Osteoblast (primary cell): ENCODE results near the gene TRAPPC11. TPM values are rescaled to one million over a fixed set of nuclear protein-coding genes. Genes with fewer than 3 reads are reported as not detected.

Experiments
- DNase-seq: peaks from one replicate; pipeline ENCODE4 v3.0.0; 2011; ENCODE audit warnings: low spot score, mixed read lengths; ENCODE audit not compliant: insufficient read length; ENCODE audit errors: missing footprints
- H2AFZ ChIP-seq: 2 replicates; pipeline ENCODE4 v1.6.0; 2011; ENCODE audit warnings: mild to moderate bottlenecking, low read length
- H3K27ac ChIP-seq: 2 replicates; pipeline ENCODE4 v1.5.1; 2011; ENCODE audit warnings: mild to moderate bottlenecking, low read depth, low read length, moderate library complexity
- H3K27me3 ChIP-seq: 2 replicates; pipeline ENCODE4 v1.6.0; 2012; ENCODE audit warnings: mild to moderate bottlenecking, control low read depth, inconsistent platforms, low read length, moderate library complexity; ENCODE audit not compliant: insufficient read depth
- H3K36me3 ChIP-seq: 2 replicates; pipeline ENCODE4 v1.5.1; 2011; ENCODE audit warnings: mild to moderate bottlenecking, low read length, control low read depth, moderate library complexity; ENCODE audit not compliant: insufficient read depth
- H3K4me1 ChIP-seq: 2 replicates; pipeline ENCODE4 v1.5.1; 2011; ENCODE audit warnings: mild to moderate bottlenecking, low read length, control low read depth, moderate library complexity; ENCODE audit not compliant: insufficient read depth
- H3K4me2 ChIP-seq: 2 replicates; pipeline ENCODE4 v1.6.0; 2011; ENCODE audit warnings: mild to moderate bottlenecking, low read length; ENCODE audit not compliant: insufficient read depth
- H3K4me3 ChIP-seq: fragments of 200-600 bp; sonication (generic); 3 replicates; pipeline ENCODE4 v1.5.1; 2012; ENCODE audit warnings: mild to moderate bottlenecking, low read length, inconsistent platforms; ENCODE audit not compliant: insufficient read depth
- H3K79me2 ChIP-seq: 2 replicates; pipeline ENCODE4 v1.6.0; 2012; ENCODE audit warnings: mild to moderate bottlenecking, low read length, control low read depth, inconsistent platforms; ENCODE audit not compliant: insufficient read depth
- H3K9me3 ChIP-seq: 2 replicates; pipeline ENCODE4 v1.5.1; 2011; ENCODE audit warnings: low read depth, low read length, control low read depth
- H4K20me1 ChIP-seq: 2 replicates; pipeline ENCODE4 v1.6.0; 2012; ENCODE audit warnings: mild to moderate bottlenecking, low read length, control low read depth; ENCODE audit not compliant: insufficient read depth
- total RNA-seq: library from RNA; depleted of rRNA; stranded (reverse); fragments of >200 nt; gene quantifications from 2 replicates; pipeline ENCODE4 v1.2.3, GENCODE V29; 2012
- TF ChIP-seq, protein P1 (sequence below): IDR thresholded peaks from 2 replicates; pipeline ENCODE4 v1.5.1; 2011; ENCODE audit warnings: mild to moderate bottlenecking, low read depth, low read length, moderate library complexity; ENCODE audit errors: extremely low read depth

TRAPPC11 gene
- total RNA-seq, 1 donor, result 58.3 TPM

DNA sequence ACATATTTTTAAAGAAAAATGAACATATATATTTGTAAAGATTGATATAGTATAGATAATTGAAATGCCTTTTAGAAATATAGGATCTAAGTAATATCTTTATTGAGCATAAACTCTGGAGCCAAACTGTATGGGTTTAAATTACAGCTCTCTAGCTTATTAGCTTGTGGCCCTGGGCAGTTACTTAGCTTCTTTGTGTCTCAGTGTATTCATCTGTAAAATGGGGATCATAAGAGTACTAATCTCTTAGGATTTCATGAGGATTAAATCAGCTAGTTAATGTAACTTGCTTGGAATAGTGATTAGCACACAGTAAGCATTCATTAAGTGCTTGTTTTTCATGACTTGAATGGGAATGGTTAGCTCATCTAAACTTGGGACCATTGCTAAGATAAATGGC lies 32.8 kb downstream of the TRAPPC11 start:
- Histone ChIP-seq H3K27ac (no peak overlapping the region), H2AFZ (no peak overlapping the region), H3K27me3 (no peaks in the 10 kb centered on the region), H3K79me2 (no peaks in the 10 kb centered on the region), H3K9me3 (no peaks in the 10 kb centered on the region), H3K4me1 (no peaks in the 10 kb centered on the region), H3K36me3 (peaks cover 77% of the 10 kb centered on the region), H4K20me1 (no peaks in the 10 kb centered on the region), H3K4me2 (no peak overlapping the region), H3K4me3 (no peak overlapping the region)
- DNase-seq, result no peak
- TF ChIP-seq, protein P1, sequence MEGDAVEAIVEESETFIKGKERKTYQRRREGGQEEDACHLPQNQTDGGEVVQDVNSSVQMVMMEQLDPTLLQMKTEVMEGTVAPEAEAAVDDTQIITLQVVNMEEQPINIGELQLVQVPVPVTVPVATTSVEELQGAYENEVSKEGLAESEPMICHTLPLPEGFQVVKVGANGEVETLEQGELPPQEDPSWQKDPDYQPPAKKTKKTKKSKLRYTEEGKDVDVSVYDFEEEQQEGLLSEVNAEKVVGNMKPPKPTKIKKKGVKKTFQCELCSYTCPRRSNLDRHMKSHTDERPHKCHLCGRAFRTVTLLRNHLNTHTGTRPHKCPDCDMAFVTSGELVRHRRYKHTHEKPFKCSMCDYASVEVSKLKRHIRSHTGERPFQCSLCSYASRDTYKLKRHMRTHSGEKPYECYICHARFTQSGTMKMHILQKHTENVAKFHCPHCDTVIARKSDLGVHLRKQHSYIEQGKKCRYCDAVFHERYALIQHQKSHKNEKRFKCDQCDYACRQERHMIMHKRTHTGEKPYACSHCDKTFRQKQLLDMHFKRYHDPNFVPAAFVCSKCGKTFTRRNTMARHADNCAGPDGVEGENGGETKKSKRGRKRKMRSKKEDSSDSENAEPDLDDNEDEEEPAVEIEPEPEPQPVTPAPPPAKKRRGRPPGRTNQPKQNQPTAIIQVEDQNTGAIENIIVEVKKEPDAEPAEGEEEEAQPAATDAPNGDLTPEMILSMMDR, result no peak

DNA sequence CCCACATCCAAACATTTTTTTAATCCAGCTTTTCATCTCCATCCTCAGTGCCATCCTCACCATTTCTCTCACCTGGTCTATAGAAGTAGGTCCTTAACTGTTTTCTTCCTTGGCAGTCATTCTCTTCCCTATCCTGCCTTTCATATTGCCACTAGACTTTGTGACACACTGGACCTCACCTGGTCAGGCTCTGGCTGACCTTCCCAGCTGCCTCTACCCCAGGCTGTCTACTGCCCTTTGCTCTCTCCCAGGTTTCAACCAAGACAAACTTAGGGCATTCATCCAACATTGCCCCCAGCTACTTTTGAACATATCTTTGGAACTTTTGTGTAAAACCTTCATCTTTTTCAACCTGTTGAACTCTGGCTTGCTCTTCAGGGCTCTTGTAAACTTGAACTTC lies 39.8 kb downstream of the TRAPPC11 start:
- H3K4me3 ChIP-seq, result no peak overlapping the region
- H3K4me1 ChIP-seq, result no peaks in the 10 kb centered on the region
- H3K27me3 ChIP-seq, result no peaks in the 10 kb centered on the region
- H3K79me2 ChIP-seq, result no peaks in the 10 kb centered on the region
- no peak overlapping the region for H2AFZ ChIP-seq
- H4K20me1 ChIP-seq, result no peaks in the 10 kb centered on the region
- no peak overlapping the region for H3K4me2 ChIP-seq
- no peak for DNase-seq
- TF ChIP-seq, protein P1, result no peak
- H3K27ac ChIP-seq, result no peak overlapping the region
- no peaks in the 10 kb centered on the region for H3K9me3 ChIP-seq
- H3K36me3 ChIP-seq, result peaks cover 83% of the 10 kb centered on the region

DNA sequence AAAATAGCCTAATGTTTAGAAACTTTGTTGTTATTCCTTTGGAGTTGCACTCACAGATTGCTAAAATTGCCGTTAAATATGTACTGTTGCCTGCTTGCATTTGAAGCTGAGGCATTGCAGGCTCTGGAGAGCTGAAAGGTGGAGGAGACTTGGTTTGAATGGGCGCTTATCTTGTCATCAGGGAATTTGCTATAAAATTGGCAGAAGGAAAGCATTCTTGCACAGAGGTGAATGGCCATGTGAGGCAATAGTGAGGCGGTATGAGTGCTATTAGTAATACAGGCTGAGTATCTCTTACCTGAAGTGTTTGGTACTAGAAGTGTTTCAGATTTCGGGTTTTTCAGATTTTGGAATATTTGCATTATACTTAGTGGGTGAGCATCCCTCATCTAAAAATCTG lies 41.3 kb downstream of the TRAPPC11 start:
- TF ChIP-seq, protein P1, result no peak
- Histone ChIP-seq H2AFZ (no peak overlapping the region), H3K27ac (no peak overlapping the region), H3K4me3 (no peak overlapping the region), H4K20me1 (no peaks in the 10 kb centered on the region), H3K4me1 (no peaks in the 10 kb centered on the region), H3K36me3 (peaks cover 78% of the 10 kb centered on the region), H3K27me3 (no peaks in the 10 kb centered on the region), H3K4me2 (no peak overlapping the region), H3K9me3 (no peaks in the 10 kb centered on the region), H3K79me2 (no peaks in the 10 kb centered on the region)
- DNase-seq, result no peak

DNA sequence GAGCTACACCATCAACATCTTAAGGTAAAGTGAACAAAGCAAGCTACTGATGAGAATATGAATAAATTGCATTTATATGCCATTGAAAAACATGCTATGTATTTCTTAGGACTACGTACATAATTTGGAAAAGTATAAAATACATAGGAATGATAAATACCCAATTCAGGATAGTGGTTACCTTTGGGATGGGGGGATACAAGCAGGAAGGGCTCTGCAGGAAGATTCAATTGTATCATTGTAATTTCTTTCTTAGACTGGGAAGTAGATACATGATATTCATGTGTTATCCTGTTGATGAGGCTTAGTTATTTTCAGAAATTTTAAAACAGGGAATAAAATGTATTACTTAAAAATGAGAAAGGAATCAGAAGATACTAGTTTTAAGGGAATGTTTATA lies 43.4 kb downstream of the TRAPPC11 start:
- Histone ChIP-seq H3K4me1 (no peaks in the 10 kb centered on the region), H3K4me3 (no peak overlapping the region), H3K79me2 (no peaks in the 10 kb centered on the region), H2AFZ (no peak overlapping the region), H4K20me1 (no peaks in the 10 kb centered on the region), H3K36me3 (peaks cover 76% of the 10 kb centered on the region), H3K9me3 (no peaks in the 10 kb centered on the region), H3K27ac (no peak overlapping the region), H3K27me3 (no peaks in the 10 kb centered on the region), H3K4me2 (no peak overlapping the region)
- no peak for DNase-seq
- TF ChIP-seq, protein P1, result no peak
